Upper lobe of left lung (tissue), 4 donors: ENCODE measurements around the gene PAQR5.

Experiments
- POLR2A ChIP-seq, 4 donors: fragments of 450-650 bp; IDR thresholded peaks; one replicate each; pipeline ENCODE4 v1.5.1; 2016 to 2017; ENCODE audit warnings: antibody characterized with exemption in 4 of 4, mild to moderate bottlenecking in 2 of 4
- POLR2AphosphoS5 ChIP-seq, 2 donors: sonication (generic); formaldehyde crosslinking; IDR thresholded peaks; one replicate each; pipeline ENCODE4 v1.5.1; 2017; ENCODE audit warnings: antibody characterized with exemption in 2 of 2
- TF ChIP-seq, protein P1 (sequence below), 6 experiments: fragments of 450-650 bp in 4 of 6; fragments of 200-600 bp in 2 of 6; sonication (generic) in 2 of 6; IDR thresholded peaks; one replicate each; pipeline ENCODE4 v1.5.1; 2016 to 2019; ENCODE audit warnings: antibody characterized with exemption in 6 of 6

DNA sequence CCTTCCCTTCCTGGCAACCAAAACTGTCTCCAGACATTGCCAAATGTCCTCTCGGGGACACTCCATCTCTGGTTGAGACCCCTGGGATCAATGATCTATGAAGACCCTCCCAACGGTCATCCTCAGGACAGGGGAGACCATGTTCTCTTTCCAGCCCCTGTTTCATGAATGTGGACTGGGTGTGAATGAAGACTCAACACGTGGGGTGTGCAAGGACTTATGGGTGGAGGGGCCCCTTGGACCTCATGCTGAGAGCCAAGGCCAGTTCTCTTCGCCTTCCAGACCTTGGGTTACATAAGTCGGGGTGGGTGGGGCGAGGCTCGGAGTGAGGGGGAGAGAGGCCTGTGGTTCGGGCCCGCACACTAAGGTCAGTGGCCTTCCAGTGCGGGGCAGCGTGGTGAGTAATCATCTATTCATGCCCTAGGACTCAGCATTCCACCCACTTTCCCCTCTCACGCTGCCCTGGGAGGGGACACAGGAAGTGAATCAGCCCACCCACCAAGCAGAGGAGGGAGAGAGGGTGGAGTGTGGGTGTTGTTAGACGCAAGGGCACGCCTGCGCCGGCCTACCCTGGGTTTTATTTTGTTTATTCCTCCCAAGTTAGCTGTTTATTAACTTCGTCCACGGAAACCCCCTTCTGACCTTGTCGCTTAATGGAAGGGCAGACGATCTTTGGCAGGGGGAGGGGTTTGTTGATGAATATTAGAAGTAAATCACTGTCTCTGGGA, 6.7 kb downstream of the PAQR5 start:
- TF ChIP-seq POLR2A (IDR thresholded peaks at IDR 0.05) (no peak), POLR2AphosphoS5 (IDR thresholded peaks at IDR 0.05) (peak in 1 of 2 donors; percentile 78)
- TF ChIP-seq, protein P1, sequence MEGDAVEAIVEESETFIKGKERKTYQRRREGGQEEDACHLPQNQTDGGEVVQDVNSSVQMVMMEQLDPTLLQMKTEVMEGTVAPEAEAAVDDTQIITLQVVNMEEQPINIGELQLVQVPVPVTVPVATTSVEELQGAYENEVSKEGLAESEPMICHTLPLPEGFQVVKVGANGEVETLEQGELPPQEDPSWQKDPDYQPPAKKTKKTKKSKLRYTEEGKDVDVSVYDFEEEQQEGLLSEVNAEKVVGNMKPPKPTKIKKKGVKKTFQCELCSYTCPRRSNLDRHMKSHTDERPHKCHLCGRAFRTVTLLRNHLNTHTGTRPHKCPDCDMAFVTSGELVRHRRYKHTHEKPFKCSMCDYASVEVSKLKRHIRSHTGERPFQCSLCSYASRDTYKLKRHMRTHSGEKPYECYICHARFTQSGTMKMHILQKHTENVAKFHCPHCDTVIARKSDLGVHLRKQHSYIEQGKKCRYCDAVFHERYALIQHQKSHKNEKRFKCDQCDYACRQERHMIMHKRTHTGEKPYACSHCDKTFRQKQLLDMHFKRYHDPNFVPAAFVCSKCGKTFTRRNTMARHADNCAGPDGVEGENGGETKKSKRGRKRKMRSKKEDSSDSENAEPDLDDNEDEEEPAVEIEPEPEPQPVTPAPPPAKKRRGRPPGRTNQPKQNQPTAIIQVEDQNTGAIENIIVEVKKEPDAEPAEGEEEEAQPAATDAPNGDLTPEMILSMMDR (IDR thresholded peaks at IDR 0.05), result no peak
